BE2C (cell line): ENCODE results near the gene RAB7B.

Experiments
- DNase-seq: peaks from one replicate; pipeline ENCODE4 v3.0.0-alpha.2; 2020
- H3K27me3 ChIP-seq: fragments of 250-450 bp; sonication (Bioruptor Pico); 2 replicates; pipeline ENCODE4 v1.5.1; 2020; ENCODE audit warnings: mild to moderate bottlenecking
- H3K36me3 ChIP-seq: fragments of 250-450 bp; sonication (Bioruptor Pico); 2 replicates; pipeline ENCODE4 v1.5.1; 2020; ENCODE audit warnings: mild to moderate bottlenecking
- H3K4me1 ChIP-seq: fragments of 250-450 bp; sonication (Bioruptor Pico); 2 replicates; pipeline ENCODE4 v1.5.1; 2020
- H3K4me3 ChIP-seq: 2 replicates; pipeline ENCODE4 v1.5.1; 2011; ENCODE audit warnings: low read depth, low read length
- H3K9me3 ChIP-seq: fragments of 250-450 bp; sonication (Bioruptor Pico); 2 replicates; pipeline ENCODE4 v1.5.1; 2020
- TF ChIP-seq, protein P1 (sequence below): IDR thresholded peaks from 2 replicates; pipeline ENCODE4 v1.5.1; 2012; ENCODE audit warnings: mild to moderate bottlenecking, low read depth, low read length

Gene RAB7B

DNA sequence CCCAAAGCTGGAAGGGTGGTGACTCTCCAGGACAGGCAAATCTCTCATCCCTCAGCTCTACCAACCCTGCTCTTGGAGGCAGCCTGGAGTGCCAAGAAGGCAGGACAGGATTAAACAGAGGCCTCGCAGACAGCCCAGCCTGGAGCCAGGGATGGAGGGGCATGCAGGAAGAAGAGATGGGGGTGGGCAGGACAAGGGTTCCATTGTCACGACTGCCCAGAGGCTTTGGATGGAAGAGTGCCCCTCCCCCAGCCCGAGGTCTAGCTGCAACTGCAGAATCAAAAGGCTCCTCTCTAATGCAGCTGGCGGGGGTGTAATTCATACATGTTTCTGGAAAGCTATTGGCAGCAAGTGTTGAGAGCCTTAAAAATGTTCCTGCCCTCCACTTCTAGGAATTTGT lies 8.8 kb downstream of the RAB7B start:
- no peak for DNase-seq
- no peaks in the 10 kb centered on the region for H3K36me3 ChIP-seq
- no peak overlapping the region for H3K4me3 ChIP-seq
- H3K27me3 ChIP-seq, result peaks cover 31% of the 10 kb centered on the region
- H3K4me1 ChIP-seq, result no peaks in the 10 kb centered on the region
- no peaks in the 10 kb centered on the region for H3K9me3 ChIP-seq
- TF ChIP-seq, protein P1, sequence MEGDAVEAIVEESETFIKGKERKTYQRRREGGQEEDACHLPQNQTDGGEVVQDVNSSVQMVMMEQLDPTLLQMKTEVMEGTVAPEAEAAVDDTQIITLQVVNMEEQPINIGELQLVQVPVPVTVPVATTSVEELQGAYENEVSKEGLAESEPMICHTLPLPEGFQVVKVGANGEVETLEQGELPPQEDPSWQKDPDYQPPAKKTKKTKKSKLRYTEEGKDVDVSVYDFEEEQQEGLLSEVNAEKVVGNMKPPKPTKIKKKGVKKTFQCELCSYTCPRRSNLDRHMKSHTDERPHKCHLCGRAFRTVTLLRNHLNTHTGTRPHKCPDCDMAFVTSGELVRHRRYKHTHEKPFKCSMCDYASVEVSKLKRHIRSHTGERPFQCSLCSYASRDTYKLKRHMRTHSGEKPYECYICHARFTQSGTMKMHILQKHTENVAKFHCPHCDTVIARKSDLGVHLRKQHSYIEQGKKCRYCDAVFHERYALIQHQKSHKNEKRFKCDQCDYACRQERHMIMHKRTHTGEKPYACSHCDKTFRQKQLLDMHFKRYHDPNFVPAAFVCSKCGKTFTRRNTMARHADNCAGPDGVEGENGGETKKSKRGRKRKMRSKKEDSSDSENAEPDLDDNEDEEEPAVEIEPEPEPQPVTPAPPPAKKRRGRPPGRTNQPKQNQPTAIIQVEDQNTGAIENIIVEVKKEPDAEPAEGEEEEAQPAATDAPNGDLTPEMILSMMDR, result no peak

DNA sequence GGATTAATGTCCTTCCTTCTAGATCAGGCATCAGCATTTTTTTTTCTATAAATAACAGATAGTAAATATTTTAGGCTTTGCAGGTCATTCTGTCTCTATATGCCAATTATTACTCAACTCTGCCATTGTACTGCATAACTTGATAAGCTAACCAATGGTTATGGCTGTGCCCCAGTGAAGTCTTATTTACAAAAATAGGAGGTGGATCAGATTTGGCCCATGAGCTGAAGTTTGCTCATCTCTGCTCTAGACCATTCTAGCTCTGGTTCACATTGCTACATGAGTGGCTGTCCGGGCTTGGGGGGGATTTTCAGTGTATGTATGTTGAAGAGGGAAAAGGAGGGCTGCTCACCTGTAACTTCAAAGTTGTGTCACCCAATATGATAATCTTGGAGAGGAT lies 10.1 kb downstream of the RAB7B start:
- TF ChIP-seq, protein P1, result no peak
- no peaks in the 10 kb centered on the region for H3K4me1 ChIP-seq

DNA sequence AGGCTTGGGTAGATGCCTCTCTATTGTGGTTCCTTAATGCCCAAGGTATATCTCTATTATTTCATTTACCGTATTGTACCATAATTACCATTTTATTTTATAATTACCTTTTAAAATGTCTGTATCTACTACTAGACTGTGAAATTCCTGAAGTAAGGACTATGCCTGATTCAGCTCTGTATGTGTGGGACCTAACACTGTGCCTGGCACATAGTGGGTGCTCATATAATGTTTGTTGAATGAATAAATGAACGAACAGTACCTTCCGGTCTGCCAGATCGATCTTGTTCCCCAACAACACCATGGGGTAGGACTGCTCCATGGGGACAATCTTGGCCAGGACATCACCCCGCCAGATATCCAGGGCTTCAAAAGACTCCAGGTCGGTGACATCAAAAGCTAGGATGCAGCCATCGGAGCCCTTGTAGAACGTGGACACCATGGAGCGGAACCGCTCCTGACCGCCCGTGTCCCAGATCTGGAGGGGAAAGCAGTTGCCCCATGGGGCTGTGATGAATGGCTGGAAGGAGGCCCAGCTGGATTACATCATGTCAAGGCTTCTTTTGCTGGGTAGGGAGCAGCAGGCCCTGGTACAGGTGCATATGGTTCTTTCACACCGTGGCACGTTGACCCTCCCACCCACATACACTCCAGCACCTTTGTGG lies 10.8 kb downstream of the RAB7B start:
- Histone ChIP-seq H3K4me3 (no peak overlapping the region), H3K27me3 (peaks cover 27% of the 10 kb centered on the region), H3K36me3 (no peaks in the 10 kb centered on the region), H3K4me1 (no peaks in the 10 kb centered on the region), H3K9me3 (no peaks in the 10 kb centered on the region)
- no peak for DNase-seq
- TF ChIP-seq, protein P1, result no peak

More for the DNA sequence above, 10.1 kb downstream of the RAB7B start:
- H3K9me3 ChIP-seq, result no peaks in the 10 kb centered on the region
- no peaks in the 10 kb centered on the region for H3K36me3 ChIP-seq
- H3K4me3 ChIP-seq, result no peak overlapping the region
- DNase-seq, result no peak
- peaks cover 31% of the 10 kb centered on the region for H3K27me3 ChIP-seq

DNA sequence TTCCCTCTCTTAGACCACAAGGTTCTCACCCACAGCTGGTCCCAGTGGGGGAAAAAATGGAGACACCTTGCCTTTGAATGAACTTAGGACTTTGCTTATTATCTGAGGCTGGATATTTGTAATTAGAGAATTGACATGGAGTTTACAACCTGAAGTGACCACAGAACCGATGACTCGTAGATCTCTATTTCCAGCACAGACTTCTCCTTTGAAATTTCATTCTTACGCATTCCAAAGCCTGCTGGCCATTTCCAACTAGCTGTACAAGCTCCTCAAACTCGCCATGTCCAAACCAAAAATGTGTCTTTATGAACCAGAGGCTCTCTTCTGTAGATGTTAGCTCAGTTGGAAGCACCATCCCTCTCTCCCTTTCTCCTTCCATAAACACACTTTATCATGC lies 12.0 kb downstream of the RAB7B start:
- no peak for DNase-seq
- H3K27me3 ChIP-seq, result peaks cover 26% of the 10 kb centered on the region
- no peaks in the 10 kb centered on the region for H3K36me3 ChIP-seq
- no peaks in the 10 kb centered on the region for H3K4me1 ChIP-seq
- TF ChIP-seq, protein P1, result no peak
- H3K9me3 ChIP-seq, result no peaks in the 10 kb centered on the region
- no peak overlapping the region for H3K4me3 ChIP-seq

DNA sequence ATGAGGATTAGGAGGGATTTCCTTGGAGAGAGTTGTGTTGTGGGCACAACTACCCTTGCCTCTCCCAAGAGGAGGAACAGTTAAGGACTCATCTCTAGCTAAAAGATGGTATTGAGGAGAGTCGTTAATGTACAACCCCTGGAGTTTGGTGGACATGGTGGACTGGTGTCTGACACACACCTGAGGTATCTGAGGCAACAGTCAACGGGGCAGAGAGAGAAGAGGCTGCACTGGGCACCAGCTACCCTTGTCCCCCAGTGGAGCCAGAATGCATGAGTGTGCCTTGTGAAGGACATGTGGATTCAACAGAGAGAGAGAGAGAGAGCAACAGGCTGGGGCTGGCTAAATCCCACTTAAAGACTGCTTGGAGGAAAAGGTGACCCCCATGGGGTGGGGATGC lies 13.0 kb downstream of the RAB7B start:
- Histone ChIP-seq H3K4me3 (no peak overlapping the region), H3K4me1 (no peaks in the 10 kb centered on the region), H3K9me3 (no peaks in the 10 kb centered on the region), H3K36me3 (no peaks in the 10 kb centered on the region), H3K27me3 (peaks cover 26% of the 10 kb centered on the region)
- TF ChIP-seq, protein P1, result no peak
- no peak for DNase-seq

DNA sequence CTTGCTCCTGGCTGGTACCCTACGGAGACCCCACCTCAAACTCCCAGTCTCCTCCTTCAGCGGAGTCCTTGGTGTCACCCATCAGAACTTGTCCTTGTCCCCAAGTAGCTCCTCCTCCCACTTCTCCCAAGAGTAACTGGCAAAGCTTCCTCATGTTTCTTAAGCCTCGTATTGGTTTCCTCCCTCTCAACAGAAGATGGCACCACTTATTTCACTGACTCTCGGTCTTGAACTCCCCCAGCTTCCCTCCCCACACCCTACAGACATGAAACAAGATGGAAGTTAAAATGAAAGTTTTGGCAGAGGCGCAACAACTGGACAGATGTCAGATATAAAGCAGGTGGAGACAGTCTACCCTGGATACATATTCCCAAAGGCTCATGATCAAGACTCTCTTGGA lies 13.4 kb downstream of the RAB7B start:
- Histone ChIP-seq H3K27me3 (peaks cover 26% of the 10 kb centered on the region), H3K4me1 (no peaks in the 10 kb centered on the region), H3K4me3 (no peak overlapping the region), H3K9me3 (no peaks in the 10 kb centered on the region), H3K36me3 (no peaks in the 10 kb centered on the region)
- DNase-seq, result no peak
- TF ChIP-seq, protein P1, result no peak
